Transverse colon (tissue), 4 donors: ENCODE data around the gene CLEC19A. TPM values are rescaled to one million over a fixed set of nuclear protein-coding genes. Genes with fewer than 3 reads are reported as not detected.

Experiments
- DNase-seq: peaks from one replicate; pipeline ENCODE4 v3.0.0-alpha.2; 2019
- H3K27ac ChIP-seq, 4 donors: fragments of 200-600 bp; sonication (generic); 2 replicates each; pipeline ENCODE4 v1.5.1; 2016 to 2018; ENCODE audit warnings: inconsistent platforms in 4 of 4
- H3K27me3 ChIP-seq: fragments of 200-600 bp; sonication (generic); 2 replicates; pipeline ENCODE4 v1.5.1; 2017; ENCODE audit warnings: inconsistent platforms
- H3K36me3 ChIP-seq, 4 donors: fragments of 200-600 bp; sonication (generic); 2 replicates each; pipeline ENCODE4 v1.5.1; 2017 to 2019; ENCODE audit warnings: inconsistent platforms in 4 of 4
- H3K4me1 ChIP-seq, 4 donors: fragments of 200-600 bp; sonication (generic); 2 replicates each; pipeline ENCODE4 v1.5.1; 2017 to 2020; ENCODE audit warnings: inconsistent platforms in 4 of 4
- H3K4me3 ChIP-seq, 4 donors: fragments of 200-600 bp; sonication (generic); 1 replicate in 1 of 4; 2 replicates in 3 of 4; pipeline versions ENCODE4 v1.5.1 to v1.6.1; 2017 to 2019; ENCODE audit warnings: inconsistent platforms in 4 of 4
- H3K9me3 ChIP-seq, 2 donors: fragments of 200-600 bp; sonication (generic); 2 replicates each; pipeline ENCODE4 v1.5.1; 2017 to 2019; ENCODE audit warnings: inconsistent platforms in 2 of 2
- EP300 ChIP-seq: sonication (generic); formaldehyde crosslinking; IDR thresholded peaks from one replicate; pipeline ENCODE4 v1.6.1; 2017; ENCODE audit warnings: antibody characterized with exemption, low read depth
- POLR2A ChIP-seq: fragments of 450-650 bp; IDR thresholded peaks from one replicate; pipeline ENCODE4 v1.6.1; 2016; ENCODE audit warnings: antibody characterized with exemption, mild to moderate bottlenecking, moderate library complexity
- POLR2AphosphoS5 ChIP-seq, 3 donors: sonication (generic); formaldehyde crosslinking; IDR thresholded peaks; one replicate each; pipeline ENCODE4 v1.6.1; 2016; ENCODE audit warnings: antibody characterized with exemption in 3 of 3
- WGBS, 2 donors: methylation state at CpG; one replicate each; pipeline ENCODE4 v1.1.5; 2018; ENCODE audit warnings: low coverage in 1 of 2; 5-methylcytosine and 5-hydroxymethylcytosine counted together
- in situ Hi-C, 4 donors: fragments of 200-750 bp; cut with MboI; loops; one replicate each; pipeline versions ENCODE4 v1.15.0 to v1.15.1; 2017; ENCODE audit warnings: low sequenced_read_pairs in 3 of 4, low pct_ligation_motif_present in 1 of 4, low pct_unique_long_range_greater_than_20kb in 1 of 4
- intact Hi-C: fragments of 100-400 bp; cut with DNase I; formaldehyde crosslinking; loops from one replicate; pipeline ENCODE4 v1.15.1; 2023; ENCODE audit warnings: low total_unique reads
- total RNA-seq, 4 donors: library from RNA; depleted of rRNA; stranded (reverse); fragments of >200 nt; gene quantifications; one replicate each; pipeline ENCODE4 v1.1.0, GENCODE V29; 2016
- TF ChIP-seq, protein P1 (sequence below), 5 experiments: fragments of 200-600 bp in 3 of 5; fragments of 450-650 bp in 2 of 5; sonication (generic) in 3 of 5; IDR thresholded peaks; 1 replicate in 2 of 5; 2 replicates in 3 of 5; pipeline ENCODE4 v1.5.1; 2016 to 2017; ENCODE audit warnings: antibody characterized with exemption in 5 of 5, inconsistent platforms in 3 of 5, mild to moderate bottlenecking in 2 of 5, moderate library complexity in 1 of 5

Gene CLEC19A
- total RNA-seq, result not detected

DNA sequence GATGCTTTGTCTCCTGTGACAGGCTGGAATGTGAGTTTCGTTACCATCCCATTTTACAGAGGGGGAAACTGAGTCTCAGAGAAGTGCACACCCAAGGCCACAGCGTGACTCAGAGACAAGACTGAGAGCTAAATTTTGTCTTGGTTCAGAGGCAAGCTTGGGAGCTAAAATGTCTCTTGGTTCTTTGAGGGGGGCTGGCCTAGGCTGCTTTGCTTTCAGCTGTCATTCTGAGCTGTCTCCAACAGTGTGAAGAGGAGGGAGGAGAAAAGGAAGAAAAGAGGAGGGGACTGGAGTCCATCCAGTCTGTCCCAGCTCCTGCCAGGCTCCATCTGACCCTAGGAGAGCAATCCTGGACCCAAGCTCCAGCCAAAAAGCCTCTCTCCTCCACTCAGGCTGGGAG lies at the start of gene CLEC19A:
CLEC19A (plus strand) TSS at position 301 of the 400 bp plus-strand sequence. CDS start 121 bp downstream, outside the sequence.
- 70 to 76% methylated on average over 2 of the region's 2 CpGs for WGBS, 2 donors
- no peak within 1 kb of the TSS for H3K4me3 ChIP-seq
- no peak within 1 kb of the TSS for H3K27ac ChIP-seq
- in situ Hi-C loops (no loop called here), intact Hi-C loops (no loop called here)
- H3K36me3 ChIP-seq, result no peaks in the 10 kb centered on the region
- no peaks in the 10 kb centered on the region for H3K27me3 ChIP-seq
- no peak for TF ChIP-seq EP300
- TF ChIP-seq POLR2AphosphoS5 (IDR thresholded peaks at IDR 0.05), result no peak
- no peak for TF ChIP-seq POLR2A
- TF ChIP-seq, protein P1, sequence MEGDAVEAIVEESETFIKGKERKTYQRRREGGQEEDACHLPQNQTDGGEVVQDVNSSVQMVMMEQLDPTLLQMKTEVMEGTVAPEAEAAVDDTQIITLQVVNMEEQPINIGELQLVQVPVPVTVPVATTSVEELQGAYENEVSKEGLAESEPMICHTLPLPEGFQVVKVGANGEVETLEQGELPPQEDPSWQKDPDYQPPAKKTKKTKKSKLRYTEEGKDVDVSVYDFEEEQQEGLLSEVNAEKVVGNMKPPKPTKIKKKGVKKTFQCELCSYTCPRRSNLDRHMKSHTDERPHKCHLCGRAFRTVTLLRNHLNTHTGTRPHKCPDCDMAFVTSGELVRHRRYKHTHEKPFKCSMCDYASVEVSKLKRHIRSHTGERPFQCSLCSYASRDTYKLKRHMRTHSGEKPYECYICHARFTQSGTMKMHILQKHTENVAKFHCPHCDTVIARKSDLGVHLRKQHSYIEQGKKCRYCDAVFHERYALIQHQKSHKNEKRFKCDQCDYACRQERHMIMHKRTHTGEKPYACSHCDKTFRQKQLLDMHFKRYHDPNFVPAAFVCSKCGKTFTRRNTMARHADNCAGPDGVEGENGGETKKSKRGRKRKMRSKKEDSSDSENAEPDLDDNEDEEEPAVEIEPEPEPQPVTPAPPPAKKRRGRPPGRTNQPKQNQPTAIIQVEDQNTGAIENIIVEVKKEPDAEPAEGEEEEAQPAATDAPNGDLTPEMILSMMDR (IDR thresholded peaks at IDR 0.05), result no peak
- H3K9me3 ChIP-seq, result no peaks in the 10 kb centered on the region
- no peaks in the 10 kb centered on the region for H3K4me1 ChIP-seq
- DNase-seq, result no peak

DNA sequence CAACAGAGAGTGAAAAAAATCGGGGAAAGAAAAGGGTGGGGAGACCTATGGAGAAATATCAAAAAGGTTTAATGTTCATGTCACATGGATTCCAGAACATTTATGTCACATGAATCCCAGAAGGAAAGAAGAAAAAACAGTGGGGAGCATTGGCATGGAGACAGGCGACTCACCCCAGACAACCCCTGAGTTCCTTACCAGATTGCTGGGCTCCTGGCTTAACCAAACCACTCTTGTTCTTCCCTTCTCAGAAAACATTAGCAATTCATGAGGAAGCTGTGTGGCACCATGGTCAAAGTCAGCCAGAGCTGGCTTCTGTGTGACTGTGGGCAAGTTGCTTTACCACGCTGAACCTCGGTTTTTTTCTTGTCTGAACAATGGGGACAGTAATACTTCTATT lies 49.6 kb upstream of the CLEC19A start:
- intact Hi-C loops, result no loop called here
- in situ Hi-C loops, result no loop called here

DNA sequence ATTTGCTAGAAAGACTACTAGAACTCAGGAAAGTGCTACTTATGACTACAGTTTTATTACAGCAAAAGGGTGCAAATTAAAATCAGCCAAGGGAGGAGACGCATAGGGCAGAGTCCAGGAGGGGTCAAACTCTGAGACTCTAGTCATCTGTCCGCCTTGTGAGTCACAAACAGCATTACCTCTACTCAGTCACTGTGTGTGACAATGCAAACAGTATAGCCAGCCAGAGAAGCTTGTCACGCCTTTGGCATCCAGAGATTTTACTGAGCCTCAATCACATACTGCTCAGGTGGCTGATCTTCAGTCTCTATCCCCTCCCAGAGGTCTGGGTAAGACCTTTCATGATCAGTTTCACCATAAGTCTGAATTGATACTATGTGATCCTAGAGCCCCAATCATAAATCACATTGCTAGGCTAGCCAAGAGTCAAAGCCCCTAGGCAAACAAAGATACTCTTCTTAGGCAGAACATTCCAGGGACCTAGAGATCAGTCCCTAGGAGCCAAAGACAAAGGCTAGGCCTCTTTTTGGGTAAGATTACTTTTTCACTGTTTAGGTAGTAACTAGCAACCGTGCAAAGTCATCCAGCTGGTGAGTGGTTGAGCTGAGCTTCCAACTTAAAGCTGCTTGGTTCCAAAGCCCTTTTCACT lies 48.8 kb upstream of the CLEC19A start:
- peak overlapping the region; percentile 14 to 67 (median 53) for H3K27ac ChIP-seq
- H3K4me1 ChIP-seq, result peaks cover 0 to 5% (median 0%) of the 10 kb centered on the region in 4 donors
- peaks cover 3 to 7% of the 10 kb centered on the region in 2 donors for H3K9me3 ChIP-seq
- peak; percentile 51 for DNase-seq
- no peaks in the 10 kb centered on the region for H3K27me3 ChIP-seq
- intact Hi-C loops, result no loop called here
- TF ChIP-seq EP300 (no peak), POLR2A (no peak), POLR2AphosphoS5 (IDR thresholded peaks at IDR 0.05) (peak in 2 of 3 donors; percentile 29 to 37)
- TF ChIP-seq, protein P1 (IDR thresholded peaks at IDR 0.05), result no peak
- H3K36me3 ChIP-seq, result no peaks in the 10 kb centered on the region
- in situ Hi-C loops, result no loop called here
- 68 to 100% methylated on average over 1 to 4 of the region's 4 CpGs for WGBS, 2 donors
- H3K4me3 ChIP-seq, result no peak overlapping the region

More for the DNA sequence above, 49.6 kb upstream of the CLEC19A start:
- Histone ChIP-seq H3K4me1 (peaks cover 0 to 5% (median 0%) of the 10 kb centered on the region in 4 donors), H3K27me3 (no peaks in the 10 kb centered on the region), H3K9me3 (peaks cover 3 to 7% of the 10 kb centered on the region in 2 donors), H3K36me3 (no peaks in the 10 kb centered on the region), H3K4me3 (no peak overlapping the region), H3K27ac (peak overlapping the region in 3 of 4 donors; percentile 38 to 67 (median 63))
- TF ChIP-seq POLR2AphosphoS5 (IDR thresholded peaks at IDR 0.05) (no peak), POLR2A (no peak), EP300 (no peak)
- TF ChIP-seq, protein P1 (IDR thresholded peaks at IDR 0.05), result no peak
- 95% methylated on average over 4 of the region's 4 CpGs for WGBS, 2 donors
- DNase-seq, result no peak

DNA sequence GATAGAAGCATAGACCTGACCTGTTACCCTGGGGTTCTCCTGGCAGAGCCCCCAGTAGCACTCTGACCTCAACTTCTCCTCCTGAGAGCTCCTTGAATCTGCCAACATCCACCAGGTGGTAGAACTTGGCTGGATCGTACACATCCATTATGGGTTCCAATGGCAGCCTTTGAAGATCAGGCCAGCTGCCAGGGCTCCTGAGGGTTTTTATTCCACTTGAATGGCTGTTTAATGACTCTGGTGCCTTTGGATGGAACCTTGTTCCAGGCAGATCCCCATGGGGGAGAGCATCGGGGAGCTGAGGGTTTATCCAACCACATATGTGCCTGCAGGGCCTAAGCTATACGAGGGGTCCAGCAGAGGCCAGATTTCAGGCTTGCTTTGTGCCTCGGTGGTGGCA lies 47.1 kb upstream of the CLEC19A start:
- Histone ChIP-seq H3K4me1 (peaks cover 0 to 5% (median 0%) of the 10 kb centered on the region in 4 donors), H3K27me3 (no peaks in the 10 kb centered on the region), H3K4me3 (no peak overlapping the region), H3K27ac (no peak overlapping the region), H3K9me3 (peaks cover 3 to 7% of the 10 kb centered on the region in 2 donors), H3K36me3 (no peaks in the 10 kb centered on the region)
- WGBS, 2 donors, result 93% methylated on average over 4 of the region's 4 CpGs; no CpG with 5 or more reads in 1 of the 2 donors
- no peak for DNase-seq
- TF ChIP-seq POLR2AphosphoS5 (IDR thresholded peaks at IDR 0.05) (no peak), POLR2A (no peak)
- TF ChIP-seq, protein P1 (IDR thresholded peaks at IDR 0.05), result no peak
- in situ Hi-C loops, result no loop called here
- intact Hi-C loops, result no loop called here
